Stimulated activated CD4-positive, alpha-beta T cell treated with anti-CD3 and anti-CD28 coated beads, Interleukin-2, amount 100 ng/mL, for 48 hours (primary cell): Measurements from ENCODE around the gene CEP170B.
"Not testable (repeated sequence)": the region's sequence is repeated elsewhere in the genome, so short reads cannot be mapped to it uniquely, and the experiment has no call there.

ENCODE experiments used
- DNase-seq, 2 donors: peaks; one replicate each; pipeline ENCODE4 v3.0.0-alpha.2; 2020

CEP170B gene

DNA sequence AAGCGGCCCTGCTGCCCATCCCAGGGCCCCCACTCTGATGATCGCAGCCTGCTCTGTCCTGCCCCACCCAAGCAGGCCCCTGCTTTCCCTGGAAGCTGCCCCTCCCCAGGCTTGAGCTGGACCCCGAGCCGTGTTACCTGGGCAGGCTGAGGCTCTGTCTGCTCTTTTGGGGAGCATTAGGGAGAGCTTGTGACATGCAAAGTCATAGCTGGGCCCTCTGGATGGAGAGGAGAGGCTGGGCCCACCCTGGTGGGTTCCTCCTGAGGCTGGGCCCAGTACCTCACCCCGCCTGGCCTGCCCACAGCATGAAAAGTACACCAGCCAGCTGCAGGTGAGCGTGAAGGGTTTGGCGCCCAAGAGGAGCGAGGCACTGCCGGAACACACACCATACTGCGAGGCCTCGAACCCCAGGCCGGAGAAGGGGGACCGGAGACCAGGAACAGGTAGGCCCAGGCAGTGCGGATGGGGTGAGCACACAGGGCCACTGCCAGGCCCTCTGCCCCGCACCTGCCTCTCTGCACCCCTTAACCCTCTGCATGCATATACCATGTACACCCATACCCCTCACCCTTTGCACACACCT, 15.0 kb downstream of the CEP170B start:
- no peak for DNase-seq

DNA sequence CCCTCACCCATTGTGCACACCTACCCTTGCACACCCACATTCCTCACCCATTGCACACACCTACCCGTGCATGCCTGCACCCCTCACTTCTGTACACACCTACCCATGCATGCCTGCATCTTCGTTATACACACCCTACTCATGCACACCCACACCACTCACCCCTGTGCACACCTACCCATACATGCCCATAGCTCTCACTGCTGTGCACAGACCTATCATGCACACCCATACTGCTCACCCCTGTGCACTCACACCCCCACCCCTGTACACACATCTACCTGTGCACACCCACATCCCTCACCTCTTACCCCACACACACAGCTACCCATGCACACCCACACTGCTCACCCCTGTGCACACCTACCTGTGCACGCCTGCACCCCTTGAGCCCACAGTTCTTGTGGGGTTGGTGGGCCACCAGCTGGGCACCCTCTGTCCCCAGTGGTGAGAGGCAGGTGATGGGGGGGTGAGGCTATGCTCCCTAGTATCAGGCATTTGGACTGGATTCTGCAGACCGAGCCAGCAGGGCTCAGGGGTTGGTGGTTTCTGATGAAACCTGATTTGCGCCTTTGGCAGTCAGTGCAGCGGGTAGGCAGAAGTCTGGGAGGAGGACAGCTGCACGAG, 15.6 kb downstream of the CEP170B start:
- DNase-seq: no peak

DNA sequence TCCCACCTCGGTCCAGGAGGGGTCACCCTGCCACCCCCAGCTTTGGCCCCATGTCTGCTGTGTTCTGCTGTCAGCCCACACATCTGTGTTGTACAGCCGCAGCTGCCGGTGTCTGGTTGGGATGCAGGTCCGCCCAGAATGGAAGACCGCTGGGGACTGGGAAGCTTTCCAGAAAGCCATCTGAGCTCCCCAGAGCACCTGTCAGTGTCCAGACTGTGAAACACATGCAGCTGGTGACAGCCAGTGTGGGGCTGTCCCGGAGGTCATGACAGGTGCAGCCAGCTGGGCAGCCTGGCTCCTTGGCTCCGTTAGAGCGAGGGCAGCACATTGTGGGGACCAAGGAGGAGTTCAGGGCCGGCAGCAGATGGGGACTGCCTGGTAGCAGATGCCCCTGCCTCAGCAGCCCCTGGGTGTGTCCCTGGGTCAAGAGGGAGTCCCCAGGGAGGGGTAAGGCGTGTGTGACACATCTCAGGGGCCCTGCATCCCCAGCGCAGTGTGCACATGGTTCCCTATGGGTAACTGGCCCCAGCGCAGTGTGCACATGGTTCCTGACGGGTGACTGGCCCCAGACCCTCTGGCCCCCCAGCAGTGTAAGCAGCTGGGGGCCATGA, 16.4 kb downstream of the CEP170B start:
- DNase-seq: no peak

DNA sequence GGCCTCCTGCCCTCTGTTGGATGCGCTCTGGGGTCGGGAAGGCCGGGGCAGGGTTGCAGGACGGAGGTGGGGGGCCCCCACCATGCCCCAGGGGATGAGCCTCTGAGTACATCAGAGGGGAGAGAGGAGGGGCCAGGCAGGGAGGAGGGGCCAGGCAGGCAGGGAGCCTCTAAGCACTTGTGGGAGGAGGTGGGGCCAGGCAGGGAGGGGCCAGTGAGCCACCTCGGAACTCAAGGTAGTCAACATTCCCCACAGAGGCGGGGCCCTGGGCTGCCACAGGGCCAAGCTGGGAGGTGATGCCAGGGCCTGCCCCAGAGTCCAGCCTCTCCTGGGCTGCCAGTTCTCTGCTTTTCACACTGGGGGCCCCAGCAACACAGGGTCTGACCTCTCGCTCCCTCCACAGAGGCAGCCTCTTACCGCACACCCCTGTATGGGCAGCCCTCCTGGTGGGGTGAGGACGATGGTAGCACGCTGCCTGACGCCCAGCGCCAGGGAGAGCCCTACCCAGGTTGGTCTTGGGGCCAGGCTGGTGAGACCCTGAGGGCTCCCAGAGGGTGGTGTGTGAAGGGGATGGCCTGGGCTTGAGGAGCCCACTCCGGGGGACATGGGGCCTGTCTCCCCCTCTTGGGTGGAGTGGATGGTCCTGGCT, 17.4 kb downstream of the CEP170B start:
- DNase-seq: no peak

DNA sequence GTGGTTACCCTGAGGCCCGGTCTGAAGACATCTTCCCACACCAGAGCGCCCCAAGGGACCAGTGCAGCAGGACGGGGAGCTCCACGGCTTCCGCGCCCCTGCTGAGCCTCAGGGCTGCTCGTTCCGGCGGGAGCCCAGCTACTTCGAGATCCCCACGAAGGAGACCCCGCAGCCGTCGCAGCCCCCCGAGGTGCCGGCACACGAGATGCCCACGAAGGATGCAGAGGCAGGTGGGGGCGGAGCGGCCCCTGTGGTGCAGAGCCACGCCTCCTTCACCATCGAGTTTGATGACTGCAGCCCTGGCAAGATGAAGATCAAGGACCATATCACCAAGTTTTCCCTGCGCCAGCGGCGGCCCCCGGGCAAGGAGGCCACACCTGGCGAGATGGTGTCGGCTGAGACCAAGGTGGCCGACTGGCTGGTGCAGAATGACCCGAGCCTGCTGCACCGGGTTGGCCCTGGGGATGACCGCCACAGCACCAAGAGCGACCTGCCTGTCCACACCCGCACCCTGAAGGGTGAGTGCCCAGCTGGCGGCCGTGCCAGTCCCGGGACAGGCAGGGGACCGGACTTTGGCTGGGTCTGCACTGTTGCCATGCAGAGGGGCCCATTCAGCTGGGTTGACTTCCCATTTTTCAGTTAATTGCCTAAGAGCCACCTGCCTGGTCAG, 18.1 kb downstream of the CEP170B start:
- no peak for DNase-seq

DNA sequence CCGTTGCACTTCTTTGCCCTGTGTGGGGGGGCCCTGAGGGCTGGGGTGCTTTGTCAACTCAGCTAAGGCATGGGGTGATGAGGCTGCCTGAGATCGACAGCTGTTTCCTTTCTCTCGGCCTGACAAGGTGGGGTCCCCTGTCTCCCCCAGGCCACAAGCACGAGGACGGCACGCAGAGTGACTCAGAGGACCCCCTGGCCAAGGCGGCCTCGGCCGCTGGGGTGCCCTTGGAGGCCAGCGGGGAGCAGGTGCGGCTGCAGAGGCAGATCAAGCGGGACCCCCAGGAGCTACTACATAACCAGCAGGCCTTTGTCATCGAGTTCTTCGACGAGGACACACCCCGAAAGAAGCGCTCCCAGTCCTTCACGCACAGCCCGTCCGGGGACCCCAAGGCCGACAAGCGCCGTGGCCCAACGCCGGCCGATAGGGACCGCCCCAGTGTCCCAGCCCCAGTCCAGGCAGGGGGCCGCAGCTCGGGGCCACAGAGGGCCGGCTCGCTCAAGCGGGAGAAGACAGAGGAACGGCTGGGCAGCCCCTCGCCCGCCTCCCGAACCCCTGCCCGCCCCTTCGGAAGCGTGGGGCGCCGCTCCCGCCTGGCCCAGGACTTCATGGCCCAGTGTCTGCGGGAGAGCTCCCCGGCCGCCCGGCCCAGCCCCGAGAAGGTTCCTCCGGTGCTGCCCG, 18.8 kb downstream of the CEP170B start:
- DNase-seq: no peak

DNA sequence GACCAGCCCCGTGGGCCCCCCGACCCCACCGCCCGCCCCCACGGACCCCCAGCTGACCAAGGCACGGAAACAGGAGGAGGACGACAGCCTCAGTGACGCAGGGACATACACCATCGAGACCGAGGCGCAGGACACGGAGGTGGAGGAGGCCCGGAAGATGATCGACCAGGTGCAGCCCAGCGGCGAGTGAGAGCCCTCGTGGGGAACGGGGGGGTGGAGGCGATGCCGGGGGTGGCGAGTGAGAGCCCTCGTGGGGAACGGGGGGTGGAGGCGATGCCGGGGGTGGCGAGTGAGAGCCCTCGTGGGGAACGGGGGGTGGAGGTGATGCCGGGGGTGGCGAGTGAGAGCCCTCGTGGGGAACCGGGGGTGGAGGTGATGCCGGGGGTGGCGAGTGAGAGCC, 19.3 kb downstream of the CEP170B start:
- DNase-seq: not testable (repeated sequence)

DNA sequence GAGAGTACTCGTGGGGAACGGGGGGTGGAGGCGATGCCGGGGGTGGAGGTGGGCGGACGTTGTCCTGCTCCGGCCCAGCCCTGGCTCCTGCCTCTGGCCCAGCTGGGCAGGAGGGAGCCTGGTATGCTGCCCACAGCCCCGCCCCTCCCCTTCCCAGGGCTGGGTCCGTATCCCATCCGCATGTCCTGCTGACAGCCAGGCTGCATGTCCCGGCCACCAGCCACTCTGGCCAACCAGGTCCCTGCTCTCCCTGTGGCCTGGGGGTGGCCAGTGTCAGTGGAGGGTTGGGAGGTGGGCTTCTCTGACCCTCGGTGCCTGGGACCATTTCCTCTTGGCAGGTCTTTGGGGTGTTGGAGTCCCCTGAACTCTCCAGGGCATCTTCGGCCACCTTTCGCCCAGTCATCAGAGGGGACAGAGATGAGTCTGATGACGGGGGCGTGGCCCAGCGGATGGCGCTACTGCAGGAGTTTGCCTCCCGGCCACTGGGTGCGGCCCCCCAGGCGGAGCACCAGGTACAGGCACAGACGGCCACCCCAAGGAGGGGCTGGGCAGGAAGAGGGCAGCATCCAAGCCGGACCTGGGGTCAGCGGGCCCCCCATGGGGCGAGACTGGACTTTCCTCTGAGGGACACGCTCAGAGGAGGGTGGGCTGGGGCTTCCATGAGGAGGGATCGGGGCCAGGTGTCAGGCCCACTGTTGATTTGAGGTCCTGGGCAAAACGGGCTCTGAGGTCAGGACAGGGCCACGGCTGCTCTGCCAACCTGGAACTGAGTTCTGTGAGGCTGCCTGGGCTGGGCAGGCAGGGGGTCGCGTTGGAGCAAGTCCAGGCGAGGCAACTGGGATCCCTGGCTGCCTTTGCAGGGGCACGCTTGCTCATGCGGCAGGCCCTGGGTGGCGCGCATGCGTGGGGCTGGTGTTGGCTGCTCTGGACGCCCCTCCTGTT, 20.2 kb downstream of the CEP170B start:
- no peak for DNase-seq

DNA sequence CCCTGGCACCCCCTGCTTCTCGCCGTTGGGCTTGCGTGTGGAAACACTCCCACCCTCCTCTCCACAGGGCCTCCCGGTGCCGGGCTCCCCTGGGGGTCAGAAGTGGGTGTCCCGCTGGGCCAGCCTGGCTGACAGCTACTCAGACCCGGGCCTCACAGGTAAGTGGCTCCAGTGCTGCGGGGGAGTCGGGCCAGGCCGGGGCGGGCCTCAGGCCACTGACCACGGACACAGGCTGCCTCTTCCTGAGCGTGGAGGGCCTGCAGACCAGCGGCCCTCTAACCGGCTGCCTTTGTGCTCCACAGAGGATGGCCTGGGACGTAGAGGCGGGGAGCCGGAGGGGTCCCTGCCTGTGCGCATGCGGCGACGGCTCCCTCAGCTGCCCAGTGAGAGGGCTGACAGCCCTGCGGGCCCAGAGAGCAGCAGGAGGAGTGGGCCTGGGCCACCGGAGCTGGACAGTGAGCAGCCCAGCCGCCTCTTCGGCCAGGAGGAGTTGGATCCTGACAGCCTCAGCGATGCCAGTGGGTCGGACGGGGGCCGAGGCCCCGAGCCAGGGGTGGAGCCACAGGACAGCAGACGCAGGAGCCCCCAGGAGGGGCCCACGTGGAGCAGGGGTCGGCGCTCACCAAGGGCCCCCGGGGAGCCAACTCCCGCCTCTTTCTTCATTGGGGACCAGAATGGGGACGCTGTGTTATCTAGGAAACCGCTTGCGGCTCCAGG, 21.1 kb downstream of the CEP170B start:
- no peak for DNase-seq

DNA sequence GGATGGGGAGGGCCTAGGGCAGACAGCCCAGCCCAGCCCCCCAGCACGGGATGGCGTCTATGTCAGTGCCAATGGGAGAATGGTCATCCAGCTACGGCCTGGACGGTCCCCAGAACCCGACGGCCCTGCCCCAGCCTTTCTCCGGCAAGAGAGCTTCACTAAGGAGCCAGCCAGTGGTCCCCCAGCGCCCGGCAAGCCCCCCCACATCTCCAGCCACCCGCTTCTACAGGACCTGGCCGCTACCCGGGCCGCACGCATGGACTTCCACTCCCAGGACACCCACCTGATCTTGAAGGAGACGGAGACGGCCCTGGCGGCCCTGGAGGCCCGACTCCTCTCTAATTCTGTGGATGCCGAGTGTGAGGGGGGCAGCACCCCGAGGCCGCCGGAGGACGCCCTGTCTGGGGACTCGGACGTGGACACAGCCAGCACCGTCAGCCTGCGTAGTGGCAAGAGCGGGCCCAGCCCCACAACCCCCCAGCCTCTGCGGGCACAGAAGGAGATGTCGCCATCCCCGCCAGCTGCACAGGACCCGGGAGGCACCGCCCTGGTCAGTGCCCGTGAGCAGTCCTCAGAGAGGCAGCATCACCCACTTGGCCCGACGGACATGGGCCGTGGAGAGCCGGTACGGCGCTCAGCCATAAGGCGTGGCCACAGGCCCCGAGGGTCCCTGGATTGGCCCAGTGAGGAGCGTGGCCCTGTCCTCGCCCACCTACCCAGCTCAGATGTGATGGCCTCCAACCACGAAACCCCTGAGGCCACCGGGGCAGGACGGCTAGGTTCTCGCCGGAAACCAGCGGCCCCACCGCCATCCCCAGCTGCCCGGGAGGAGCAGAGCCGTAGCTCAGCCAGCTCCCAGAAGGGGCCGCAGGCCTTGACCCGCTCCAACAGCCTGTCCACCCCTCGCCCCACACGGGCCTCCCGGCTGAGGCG, 21.9 kb downstream of the CEP170B start:
- no peak for DNase-seq

DNA sequence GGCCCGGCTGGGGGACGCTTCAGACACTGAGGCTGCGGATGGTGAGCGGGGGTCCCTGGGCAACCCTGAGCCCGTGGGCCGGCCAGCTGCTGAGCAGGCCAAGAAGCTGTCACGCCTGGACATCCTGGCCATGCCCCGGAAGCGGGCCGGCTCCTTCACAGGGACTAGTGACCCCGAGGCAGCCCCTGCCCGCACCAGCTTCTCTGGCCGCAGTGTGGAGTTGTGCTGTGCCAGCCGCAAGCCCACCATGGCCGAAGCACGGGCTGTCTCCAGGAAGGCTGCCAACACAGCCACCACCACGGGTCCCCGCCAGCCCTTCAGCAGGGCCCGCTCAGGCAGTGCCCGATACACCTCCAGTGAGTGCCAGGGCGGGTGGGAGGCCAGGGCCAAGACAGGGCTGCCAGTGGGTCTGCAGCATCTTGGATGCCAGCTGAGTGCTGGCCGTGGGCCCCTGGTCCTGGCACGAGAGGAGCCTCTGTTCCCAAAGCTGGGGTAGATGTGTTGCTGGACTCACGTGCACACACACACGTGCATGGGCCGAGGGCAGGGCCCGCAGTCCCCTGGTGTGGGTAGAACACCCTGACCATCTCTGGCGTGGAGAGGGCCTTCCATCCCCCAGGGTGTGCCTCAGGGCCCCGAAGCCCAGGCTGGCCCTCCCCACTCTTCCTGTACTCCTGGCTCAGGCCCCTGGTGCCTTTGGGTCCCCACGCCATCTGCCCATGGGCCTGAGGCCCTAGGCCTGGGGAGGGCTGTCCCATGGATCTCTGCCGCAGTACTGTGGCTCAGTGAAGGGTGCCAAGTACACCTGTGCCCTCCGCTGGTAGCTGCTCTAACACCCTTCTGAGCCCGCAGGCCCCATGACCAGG, 22.8 kb downstream of the CEP170B start:
- no peak for DNase-seq

DNA sequence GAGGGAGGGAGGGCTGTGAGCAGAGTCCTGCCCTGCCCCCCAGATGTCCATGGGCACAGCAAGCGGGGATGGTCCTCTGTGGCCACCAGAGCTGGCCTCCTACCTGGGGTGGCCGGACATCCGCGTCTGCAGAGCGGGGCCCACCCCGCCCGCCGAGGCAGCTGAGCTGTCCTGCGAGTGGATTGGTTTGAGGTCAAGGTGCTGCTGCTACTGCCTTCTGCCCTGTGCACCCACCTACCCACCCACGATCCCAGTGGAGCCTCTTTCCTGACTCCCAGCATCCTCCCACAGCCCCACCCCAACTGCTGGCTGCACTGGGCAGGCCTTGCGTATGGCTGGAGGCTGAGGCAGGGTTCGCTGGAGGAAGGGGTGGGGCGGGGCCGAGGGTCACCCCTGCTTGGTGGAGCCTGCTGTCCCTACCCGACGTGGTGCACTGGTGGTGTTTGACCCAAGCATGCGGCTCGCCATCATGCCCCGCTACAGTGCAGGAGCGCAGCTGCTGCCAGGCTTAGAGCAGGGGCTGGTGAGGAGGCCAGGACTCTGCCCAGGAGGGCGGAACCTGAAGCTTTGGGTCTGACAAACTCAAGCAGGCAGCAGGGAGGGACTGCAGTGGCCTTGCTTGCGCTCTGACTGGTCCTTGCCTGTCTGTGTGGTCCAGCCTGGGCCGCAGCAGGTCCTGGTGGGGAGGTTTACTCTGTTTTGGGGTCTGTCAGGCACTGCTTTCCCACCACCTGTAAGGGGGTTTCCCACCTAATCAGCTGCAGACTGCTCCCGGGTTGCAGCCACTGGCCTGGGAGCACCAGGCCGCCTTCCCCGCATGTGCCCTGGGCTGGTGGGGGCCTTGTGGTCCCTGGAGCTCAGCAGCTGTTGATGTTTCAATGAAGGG, 23.7 kb downstream of the CEP170B start:
- DNase-seq: no peak

DNA sequence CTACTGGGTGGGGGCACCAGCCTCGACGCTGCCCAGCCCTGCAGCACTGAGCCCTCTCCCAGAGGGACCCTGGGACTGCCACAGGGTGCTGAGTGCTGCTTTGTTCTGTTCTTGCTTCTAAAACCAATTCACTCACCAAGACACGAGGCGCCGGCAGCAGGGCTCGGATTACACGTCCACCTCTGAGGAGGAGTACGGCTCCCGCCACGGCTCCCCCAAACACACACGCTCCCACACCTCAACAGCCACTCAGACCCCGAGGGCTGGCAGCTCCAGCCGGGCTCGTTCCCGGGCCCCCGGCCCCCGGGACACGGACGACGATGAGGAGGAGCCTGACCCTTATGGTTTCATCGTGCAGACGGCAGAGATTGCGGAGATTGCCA, 24.3 kb downstream of the CEP170B start:
- no peak for DNase-seq

DNA sequence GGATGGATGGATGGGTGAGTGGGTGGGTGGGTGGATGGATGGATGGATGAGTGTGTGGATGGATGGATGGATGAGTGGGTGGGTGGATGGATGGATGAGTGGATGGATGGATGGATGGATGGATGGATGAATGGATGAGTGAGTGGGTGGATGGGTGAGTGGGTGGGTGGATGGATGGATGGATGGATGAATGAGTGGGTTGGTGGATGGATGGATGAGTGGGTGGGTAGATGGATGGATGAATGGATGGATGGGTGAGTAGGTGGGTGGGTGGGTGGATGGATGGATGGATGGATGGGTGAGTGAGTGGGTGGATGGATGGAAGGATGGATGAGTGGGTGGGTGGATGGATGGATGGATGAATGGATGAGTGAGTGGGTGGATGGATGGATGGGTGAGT, 25.2 kb downstream of the CEP170B start:
- DNase-seq: not testable (repeated sequence)

DNA sequence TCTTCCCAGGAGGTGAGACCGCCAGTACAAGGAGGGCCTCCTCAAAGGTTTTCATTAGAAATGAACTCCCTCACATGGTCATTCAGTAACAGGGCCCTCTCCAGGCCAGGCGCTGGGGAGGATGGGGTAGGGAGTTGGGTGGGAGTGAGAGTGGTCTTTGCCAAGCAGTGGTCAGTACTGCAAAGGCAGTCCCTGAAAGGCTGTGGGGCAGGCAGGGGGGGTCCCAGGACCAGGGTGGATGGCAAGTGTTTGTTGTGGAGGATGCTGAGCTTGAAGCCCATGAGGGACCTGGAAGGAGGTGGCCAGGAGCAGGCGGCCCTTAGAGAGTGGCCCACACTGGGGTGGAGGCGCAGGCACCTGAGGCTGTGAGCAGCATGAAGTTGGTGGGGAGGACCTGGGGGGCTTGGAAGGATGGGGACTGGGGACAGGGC, 26.1 kb downstream of the CEP170B start:
- no peak for DNase-seq

DNA sequence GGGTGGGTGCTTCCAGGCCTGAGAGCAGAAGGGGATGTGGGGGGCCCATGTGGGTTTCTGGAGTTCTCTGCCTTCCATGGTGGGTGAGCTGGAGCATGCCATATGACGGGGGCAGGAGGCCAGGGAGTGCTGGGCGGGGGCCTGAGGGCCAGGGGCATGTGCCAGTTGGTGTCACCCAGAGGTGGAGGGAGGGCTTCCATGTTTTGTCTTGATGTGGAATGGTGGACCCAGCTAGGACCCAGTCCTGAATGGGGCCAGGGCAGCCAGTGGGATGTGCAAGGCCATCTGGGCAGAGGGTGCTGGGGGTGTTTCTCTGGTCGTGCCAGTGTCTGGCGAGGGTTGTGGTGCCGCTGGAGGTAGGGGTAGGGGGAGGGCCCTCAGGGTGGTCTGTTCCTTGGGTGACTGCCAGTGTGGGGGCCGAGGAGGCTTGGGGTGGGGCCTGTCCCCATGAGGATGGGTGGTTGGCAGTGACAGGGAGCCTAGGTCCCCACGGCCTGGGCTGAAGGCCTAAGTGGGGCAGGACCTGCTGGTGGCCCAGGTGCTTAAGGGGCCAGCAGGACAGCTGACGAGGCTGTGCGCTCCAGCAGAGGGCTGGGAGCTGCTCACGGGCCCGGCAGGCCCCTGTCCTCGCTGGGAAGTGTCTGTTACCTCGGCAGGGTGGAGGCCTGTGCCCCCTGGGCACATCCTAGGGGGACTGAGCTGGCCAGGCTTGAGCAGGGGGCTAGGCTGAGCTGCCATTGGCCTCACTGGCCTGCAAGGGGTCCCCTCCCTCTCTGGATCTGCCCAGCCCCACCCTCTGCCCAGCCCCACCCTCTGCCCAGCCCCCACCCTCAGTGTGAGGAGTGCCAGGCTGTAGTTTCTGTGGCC, 26.8 kb downstream of the CEP170B start:
- no peak for DNase-seq
